GM20000 (cell line): ENCODE results near the gene MUC7.
"Not testable (repeated sequence)": the region's sequence is repeated elsewhere in the genome, so short reads cannot be mapped to it uniquely, and the experiment has no call there.

Experiments
- DNase-seq: peaks from one replicate; pipeline ENCODE4 v3.0.0; 2012; ENCODE audit warnings: low spot score
- CTCF ChIP-seq: IDR thresholded peaks from 2 replicates; pipeline ENCODE4 v1.5.1; 2012; ENCODE audit warnings: mild to moderate bottlenecking, control low read depth; ENCODE audit errors: extremely low read depth, missing control alignments

Gene MUC7

DNA sequence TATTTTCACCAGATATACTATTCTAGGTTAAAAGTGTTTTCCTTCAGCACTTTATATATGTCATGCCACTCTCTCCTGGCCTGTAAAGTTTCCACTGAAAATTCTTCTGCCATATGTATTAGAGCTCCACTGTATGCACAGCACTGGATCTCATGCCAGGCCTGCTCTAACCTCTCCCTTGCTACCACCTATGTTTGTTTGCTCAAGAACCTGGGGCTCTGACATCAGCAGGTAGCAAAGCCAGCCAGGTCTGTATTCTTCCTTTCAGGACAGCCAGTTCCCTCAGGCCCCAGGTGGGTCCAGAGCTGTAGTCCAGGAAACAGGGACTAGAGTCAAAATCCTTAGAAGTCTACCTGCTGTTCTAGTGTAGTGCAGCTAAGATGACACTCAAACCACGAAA lies 19.1 kb upstream of the MUC7 start:
- DNase-seq = no peak
- no peak for TF ChIP-seq CTCF

DNA sequence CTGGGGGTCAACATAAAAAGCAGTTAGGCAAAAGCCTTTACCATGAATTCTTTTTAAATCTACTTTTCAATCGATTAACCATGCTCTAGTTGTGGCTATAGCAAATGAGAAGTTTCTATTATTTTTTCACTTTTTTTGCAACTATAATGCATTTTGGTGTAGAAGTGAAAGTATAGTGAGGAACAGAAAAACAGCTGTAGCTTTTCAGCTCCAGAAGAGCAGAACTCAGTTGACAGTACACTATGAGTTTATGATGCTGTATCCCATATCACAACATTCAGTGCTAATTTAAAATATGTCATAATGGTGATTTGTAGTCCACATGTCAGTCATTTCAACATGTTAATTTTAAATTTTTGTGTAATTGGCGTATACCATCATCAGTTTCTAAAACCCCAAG lies 8.7 kb upstream of the MUC7 start:
- no peak for TF ChIP-seq CTCF
- peak; percentile 5 for DNase-seq

GRCh38 chr4:70473679-70474078 lies 1.7 kb downstream of the MUC7 start:
- no peak for TF ChIP-seq CTCF
- DNase-seq = no peak

DNA sequence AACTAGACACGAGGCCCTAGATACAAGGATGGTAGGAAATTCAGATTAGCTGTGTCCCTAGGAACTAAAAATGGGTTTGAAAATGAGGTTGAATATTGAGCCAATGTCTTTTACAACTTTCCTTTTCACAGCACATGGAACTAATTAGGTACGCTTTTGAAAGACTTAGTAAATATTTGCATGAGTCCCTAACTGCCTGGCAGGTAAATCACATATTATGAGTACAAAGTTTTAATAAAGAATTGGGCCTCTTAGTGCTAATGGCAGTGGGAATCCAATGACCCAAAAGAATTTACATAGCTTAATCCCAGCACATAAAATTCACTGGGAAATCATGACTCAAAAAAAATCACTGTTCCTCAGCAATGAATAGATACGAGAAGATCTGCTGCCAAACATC lies 16.8 kb downstream of the MUC7 start:
- no peak for TF ChIP-seq CTCF
- DNase-seq = no peak

DNA sequence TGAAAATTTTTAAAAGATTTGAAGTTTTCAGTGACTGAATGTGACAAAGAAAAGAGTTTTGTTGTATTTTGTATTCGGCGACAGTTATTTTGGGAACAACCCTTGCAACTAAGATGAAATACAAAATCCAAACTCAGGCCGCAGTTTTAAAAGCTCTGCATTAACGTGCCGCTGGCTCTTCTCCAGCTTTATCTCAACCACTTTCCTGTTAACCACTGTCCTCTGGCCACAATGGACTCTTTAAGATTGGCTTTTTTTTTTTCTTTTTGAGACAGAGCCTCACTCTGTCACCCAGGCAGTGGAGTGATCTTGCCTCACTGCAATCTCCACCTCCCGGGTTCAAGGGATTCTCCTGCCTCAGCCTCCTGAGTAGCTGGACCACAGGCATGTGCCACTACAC lies 24.2 kb downstream of the MUC7 start:
- no peak for TF ChIP-seq CTCF
- no peak for DNase-seq

DNA sequence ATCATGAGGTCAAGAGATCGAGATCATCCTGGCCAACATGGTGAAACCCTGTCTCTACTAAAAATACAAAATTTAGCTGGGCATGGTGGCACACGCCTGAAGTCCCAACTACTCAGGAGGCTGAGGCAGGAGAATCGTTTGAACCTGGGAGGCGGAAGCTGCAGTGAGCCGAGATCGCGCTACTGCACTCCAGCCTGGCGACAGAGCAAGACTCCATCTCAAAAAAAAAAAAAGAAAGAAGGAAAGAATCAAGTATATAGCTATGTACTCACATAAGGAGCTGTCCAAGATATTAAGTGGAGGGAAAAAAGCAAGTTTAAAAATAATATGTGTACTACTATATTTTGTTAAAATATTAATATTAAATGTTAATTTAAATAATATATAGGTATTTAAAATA lies 29.8 kb downstream of the MUC7 start:
- not testable (repeated sequence) for DNase-seq

DNA sequence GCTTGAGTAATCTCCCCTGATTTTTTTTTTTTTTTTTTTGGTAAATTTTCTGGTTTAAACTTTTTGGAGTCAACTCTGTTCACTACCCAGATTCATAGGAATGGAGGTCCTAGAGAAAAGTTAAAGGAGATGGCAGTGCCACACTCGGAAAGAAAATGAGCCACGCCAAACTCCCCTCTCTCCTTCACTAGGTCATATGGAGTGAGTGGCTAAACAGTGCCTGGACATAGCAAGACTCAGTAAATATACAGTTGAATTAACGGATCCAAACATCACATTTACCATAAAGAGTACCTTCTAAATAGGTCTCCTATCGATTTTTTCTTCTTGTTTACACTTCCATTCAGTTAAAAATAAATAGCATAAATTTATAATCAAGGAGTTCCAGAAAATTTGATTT lies 32.7 kb downstream of the MUC7 start:
- TF ChIP-seq CTCF = no peak
- DNase-seq = no peak

DNA sequence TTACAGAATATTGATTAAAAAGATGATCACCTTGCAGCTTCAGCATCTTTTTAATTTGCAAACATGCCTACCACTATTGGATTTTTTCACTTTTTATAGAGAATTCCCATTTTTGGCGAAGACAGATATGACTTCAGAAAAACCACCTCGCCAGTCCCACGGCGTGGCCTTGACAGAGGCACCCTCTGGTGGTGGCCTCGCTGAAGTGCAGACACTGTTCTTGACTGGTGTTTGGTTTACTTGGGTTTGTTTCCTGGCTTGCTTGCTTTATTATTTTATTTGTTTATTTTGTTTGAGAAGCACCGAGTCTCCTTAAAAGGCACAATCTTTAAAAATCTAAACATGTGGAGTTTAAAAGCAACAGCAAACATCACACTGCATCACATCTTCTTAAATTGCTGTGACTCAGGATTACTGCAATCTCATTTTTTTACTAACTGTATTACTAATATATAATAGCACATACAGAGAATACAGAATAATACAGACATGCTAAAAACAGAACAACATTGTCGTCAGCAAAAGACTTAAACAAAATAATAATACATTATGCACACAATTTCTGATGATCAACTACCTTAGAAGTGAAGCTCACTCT lies 33.3 kb downstream of the MUC7 start:
- peak; percentile 96 for TF ChIP-seq CTCF
- peak; percentile 57 for DNase-seq
